Activated naive CD4-positive, alpha-beta T cell treated with anti-CD3 and anti-CD28 coated beads, Interleukin-2, amount 10 ng/mL, durations not matched to agents 7 days and 5 days (primary cell): ENCODE data around the gene XRCC3.

ENCODE experiments used
- CTCF ChIA-PET: fragments of 350-600 bp; sonication (Branson Sonifier 250); formaldehyde crosslinking; loops from one replicate; lab custom pipeline; 2021; ENCODE audit warnings: antibody characterized with exemption; lab: Charles Lee
- DNase-seq: peaks from one replicate; pipeline ENCODE4 v3.0.0-alpha.2; 2020
- H3K27ac Mint-ChIP-seq: one replicate; pipeline ENCODE4 v1.8.0; 2021; ENCODE audit warnings: mild to moderate bottlenecking, moderate library complexity, mixed read lengths
- H3K27me3 Mint-ChIP-seq: one replicate; pipeline ENCODE4 v1.8.0; 2021; ENCODE audit warnings: mild to moderate bottlenecking, mixed read lengths
- H3K36me3 Mint-ChIP-seq: one replicate; pipeline ENCODE4 v1.8.0; 2021; ENCODE audit warnings: mixed read lengths
- H3K4me1 Mint-ChIP-seq: one replicate; pipeline ENCODE4 v1.8.0; 2021; ENCODE audit warnings: mixed read lengths
- H3K4me3 Mint-ChIP-seq: one replicate; pipeline ENCODE4 v1.8.0; 2021; ENCODE audit warnings: mild to moderate bottlenecking, moderate library complexity, mixed read lengths
- H3K9me3 Mint-ChIP-seq: one replicate; pipeline ENCODE4 v1.8.0; 2021; ENCODE audit warnings: mixed read lengths

XRCC3 gene

DNA sequence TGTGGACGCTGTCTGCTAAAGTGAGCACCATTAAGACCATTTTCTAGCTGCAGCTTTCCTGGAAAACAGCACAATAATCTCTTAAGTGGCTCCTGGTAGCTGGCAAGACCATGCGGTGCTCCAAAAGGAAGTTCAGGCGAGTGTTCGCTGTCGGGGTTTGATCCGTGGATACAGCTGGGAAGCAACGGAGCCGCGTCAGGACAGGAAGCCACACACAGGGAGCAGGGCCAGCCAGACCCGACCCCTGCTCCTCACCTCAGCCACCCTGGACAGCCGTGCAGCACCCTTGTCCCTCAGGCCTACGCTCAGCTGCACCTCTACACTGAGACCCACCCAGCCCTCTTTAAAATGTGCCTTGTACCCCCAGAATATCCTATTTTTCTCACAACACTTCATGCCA lies 19.8 kb upstream of the XRCC3 start:
- peaks cover 5% of the 10 kb centered on the region for H3K36me3 Mint-ChIP-seq

DNA sequence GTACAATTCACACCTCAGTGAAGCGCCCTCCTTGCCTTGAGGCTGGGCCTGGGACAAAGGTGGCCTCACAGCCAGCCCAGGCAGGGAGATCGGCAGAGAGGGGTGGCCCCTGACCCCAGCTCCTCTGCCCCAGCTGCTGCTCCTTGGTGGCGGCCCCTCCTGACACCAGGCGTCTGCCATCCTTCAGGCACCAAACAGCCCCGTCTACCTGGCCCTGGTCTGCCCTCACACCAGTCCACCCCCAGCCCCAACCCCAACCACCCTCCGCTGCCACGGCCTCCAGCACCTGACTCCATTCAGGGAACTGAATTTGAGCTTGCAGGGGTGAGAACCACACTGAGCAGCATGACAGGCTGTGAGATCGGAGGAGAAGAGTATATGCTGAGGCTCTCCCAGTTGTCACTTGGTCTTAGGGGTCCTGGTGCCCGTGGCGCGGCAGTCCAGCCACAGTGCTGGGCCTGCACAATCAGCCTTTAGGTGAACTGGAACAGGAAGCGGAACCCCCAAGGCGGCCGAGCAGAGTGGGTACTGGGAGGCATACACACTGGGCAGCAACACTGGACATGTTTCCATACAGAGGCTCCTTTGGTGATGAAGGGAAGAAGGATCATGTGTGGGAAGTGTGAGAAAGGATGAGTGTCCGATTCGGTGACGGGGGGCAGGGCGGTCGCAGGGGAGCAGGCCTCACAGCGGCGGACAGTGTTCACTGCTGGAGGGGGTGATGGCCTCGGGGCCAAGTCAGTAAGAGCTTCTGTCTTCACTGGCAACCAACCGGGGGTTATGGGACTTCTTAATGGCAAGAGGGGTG lies 19.0 kb upstream of the XRCC3 start:
- no peak overlapping the region for H3K4me3 Mint-ChIP-seq
- H3K27me3 Mint-ChIP-seq = no peaks in the 10 kb centered on the region
- no peak for DNase-seq
- H3K27ac Mint-ChIP-seq = no peak overlapping the region
- no peaks in the 10 kb centered on the region for H3K9me3 Mint-ChIP-seq
- CTCF ChIA-PET = interaction anchor here (1.4 kb wide), 1 partner anchor 176 kb away, joined by 3 read pairs; no protein-coding TSS in a partner anchor
- peaks cover 6% of the 10 kb centered on the region for H3K36me3 Mint-ChIP-seq
- no peaks in the 10 kb centered on the region for H3K4me1 Mint-ChIP-seq

More for the DNA sequence above, 19.8 kb upstream of the XRCC3 start:
- H3K27me3 Mint-ChIP-seq = no peaks in the 10 kb centered on the region
- no peak for DNase-seq
- CTCF ChIA-PET = interaction anchor here (1.4 kb wide), 1 partner anchor 175 kb away, joined by 3 read pairs; no protein-coding TSS in a partner anchor
- no peaks in the 10 kb centered on the region for H3K4me1 Mint-ChIP-seq
- no peaks in the 10 kb centered on the region for H3K9me3 Mint-ChIP-seq
- H3K27ac Mint-ChIP-seq = no peak overlapping the region
- H3K4me3 Mint-ChIP-seq = no peak overlapping the region

DNA sequence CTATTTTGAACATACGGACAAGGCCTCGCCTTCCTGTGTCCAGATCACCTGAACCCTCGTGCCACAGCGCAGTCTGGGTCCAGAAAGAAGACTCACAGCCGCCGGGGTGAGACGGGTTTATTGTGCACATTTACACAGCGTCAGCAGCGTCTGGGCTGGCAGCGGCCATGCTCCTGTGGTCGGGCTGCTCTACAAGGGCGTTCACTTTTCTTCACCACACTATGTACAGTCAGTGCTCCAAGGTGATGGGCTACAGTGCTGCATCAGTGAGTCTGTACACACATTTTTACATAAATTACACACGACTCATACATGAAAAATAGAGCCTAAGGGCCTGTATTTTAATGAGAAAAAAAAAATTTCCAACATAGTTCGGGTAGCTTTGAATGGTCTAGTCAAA lies 18.4 kb upstream of the XRCC3 start:
- DNase-seq = no peak
- Mint-ChIP-seq H3K4me1 (no peaks in the 10 kb centered on the region), H3K36me3 (peaks cover 6% of the 10 kb centered on the region), H3K27ac (no peak overlapping the region), H3K27me3 (no peaks in the 10 kb centered on the region), H3K4me3 (no peak overlapping the region), H3K9me3 (no peaks in the 10 kb centered on the region)
- CTCF ChIA-PET = no interaction called here

DNA sequence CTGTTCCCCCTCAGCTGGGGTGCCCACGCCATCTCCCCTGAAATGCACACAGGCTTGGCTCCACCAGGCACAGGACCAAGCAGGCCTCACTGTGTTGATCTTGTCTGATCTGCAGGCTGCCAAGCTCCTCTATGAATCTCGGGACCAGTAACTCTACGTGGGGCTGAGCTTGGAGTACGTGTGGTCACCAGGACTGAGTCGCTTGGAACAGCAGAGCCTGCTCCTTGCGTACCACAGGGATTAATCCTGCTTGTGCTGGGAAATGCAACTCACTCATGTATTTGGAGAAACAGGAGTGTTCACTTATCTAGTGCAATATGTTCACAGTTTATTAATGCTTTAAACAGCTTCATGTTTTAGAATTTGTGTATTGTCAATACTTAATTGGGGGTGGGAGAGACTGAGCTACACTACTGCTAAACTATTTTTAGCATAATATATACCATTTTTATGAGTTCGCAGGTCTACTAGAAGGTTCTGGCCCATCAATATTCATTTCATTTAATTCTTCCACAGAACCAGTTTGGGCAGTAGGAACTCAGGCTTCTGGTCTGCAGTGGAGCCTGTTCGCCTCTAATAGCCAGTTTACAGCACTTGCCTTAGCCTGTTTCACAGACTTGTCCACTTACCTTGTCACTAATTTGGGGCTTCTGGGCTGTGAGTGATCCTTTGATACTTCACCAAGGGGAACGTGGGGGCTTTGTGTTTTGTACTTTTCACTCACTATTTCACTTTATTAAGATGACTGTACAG lies 17.8 kb upstream of the XRCC3 start:
- no peak overlapping the region for H3K4me3 Mint-ChIP-seq
- CTCF ChIA-PET = interaction anchor here (0.9 kb wide), 1 partner anchor 73 kb away, joined by 3 read pairs; no protein-coding TSS in a partner anchor
- no peaks in the 10 kb centered on the region for H3K9me3 Mint-ChIP-seq
- H3K36me3 Mint-ChIP-seq = peaks cover 6% of the 10 kb centered on the region
- no peaks in the 10 kb centered on the region for H3K4me1 Mint-ChIP-seq
- H3K27ac Mint-ChIP-seq = no peak overlapping the region
- no peak for DNase-seq
- H3K27me3 Mint-ChIP-seq = no peaks in the 10 kb centered on the region

DNA sequence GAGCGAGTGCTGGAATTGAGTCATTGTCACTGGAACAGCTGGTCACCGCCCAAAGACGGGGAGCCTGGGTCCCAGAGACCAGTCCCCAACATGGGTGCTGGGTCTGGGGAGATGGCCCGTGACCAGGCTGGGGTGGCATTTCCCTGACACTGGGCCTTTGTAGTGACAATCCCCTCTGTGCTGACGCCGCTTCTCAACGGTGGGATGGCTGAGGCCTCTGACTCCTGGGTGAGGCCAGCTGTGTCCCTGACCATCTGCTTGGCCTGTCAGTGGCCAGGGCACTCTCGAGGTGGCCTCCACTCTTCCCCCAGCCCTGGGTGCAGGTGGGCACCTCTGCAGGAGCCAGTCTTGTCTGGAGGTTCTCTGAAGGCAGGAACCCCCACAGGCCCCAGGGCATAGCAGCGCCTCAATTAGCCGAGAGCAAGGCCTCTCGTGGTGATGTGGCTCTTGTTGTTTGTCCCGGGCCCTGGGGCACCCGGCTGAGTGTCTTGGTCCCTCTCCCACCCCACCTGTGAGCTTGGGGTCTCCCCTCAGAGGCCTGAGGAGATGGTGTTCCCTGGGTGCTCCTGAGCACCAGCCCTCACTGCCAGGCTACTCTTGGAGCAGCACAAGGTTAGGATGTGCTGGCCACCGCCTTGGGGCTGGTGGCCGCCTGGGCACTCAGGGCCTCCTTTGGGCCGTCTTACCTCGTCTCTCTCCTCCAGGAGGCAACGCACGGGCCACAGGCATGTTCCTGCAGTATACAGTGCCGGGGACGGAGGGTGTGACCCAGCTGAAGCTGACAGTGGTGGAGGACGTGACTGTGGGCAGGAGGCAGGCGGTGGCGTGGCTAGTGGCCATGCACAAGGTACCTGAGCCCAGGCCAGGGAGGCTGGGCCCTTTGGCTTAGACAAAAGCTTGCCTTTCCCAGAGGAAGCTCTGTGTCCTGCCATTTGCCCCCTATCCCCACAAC lies 16.9 kb upstream of the XRCC3 start:
- Mint-ChIP-seq H3K9me3 (no peaks in the 10 kb centered on the region), H3K27me3 (no peaks in the 10 kb centered on the region), H3K27ac (no peak overlapping the region), H3K4me1 (no peaks in the 10 kb centered on the region), H3K36me3 (peaks cover 6% of the 10 kb centered on the region), H3K4me3 (no peak overlapping the region)
- no peak for DNase-seq
- CTCF ChIA-PET = interaction anchor here (0.9 kb wide), 1 partner anchor 73 kb away, joined by 3 read pairs; no protein-coding TSS in a partner anchor

DNA sequence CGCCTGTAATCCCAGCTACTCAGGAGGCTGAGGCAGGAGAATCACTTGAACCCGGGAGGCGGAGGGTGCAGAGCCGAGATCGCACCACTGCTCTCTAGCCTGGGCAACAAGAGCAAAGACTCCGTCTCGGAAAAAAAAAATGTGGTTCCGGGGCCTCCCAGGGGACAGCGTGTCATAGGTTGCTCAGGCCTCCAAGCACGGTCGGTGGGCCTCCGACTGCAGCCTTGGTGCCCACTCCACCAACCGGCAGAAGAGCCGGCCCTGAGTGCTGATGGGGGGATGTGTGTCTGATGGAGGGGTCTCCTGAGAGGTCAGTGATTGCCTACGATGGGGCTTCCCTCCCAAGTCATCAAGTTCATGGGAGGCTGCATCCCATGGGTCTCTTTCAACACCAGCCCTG lies 16.2 kb upstream of the XRCC3 start:
- no peak overlapping the region for H3K27ac Mint-ChIP-seq
- H3K27me3 Mint-ChIP-seq = no peaks in the 10 kb centered on the region
- peaks cover 6% of the 10 kb centered on the region for H3K36me3 Mint-ChIP-seq
- H3K9me3 Mint-ChIP-seq = no peaks in the 10 kb centered on the region
- no peak overlapping the region for H3K4me3 Mint-ChIP-seq
- DNase-seq = no peak
- CTCF ChIA-PET = no interaction called here
- H3K4me1 Mint-ChIP-seq = no peaks in the 10 kb centered on the region

DNA sequence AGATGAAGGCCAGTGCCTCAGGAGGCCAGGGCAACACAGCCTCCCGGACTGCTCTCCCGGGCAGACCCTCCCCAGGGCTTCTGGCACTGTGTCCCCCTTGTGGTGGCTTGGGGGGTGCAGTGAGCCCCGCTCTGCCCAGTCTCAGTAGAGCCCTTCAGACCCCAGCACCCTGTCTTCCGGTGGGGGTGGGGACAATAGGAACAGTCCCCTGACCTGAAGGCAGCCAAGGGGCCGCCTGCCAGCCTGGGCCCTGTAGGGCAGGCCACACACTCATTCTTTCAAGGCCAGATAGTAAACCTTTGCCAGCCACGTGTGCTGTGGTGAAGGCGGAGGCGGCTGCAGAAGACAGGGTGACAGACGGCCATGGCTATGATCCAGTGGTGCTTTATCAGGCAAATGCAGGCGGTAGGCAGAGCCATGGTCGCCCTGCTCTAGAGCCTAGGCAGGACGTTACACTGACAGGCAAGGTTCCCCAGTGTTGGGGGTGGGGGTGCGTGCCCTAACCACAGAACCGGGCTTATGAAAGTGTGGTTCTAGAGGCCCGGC lies 15.3 kb upstream of the XRCC3 start:
- no peak for DNase-seq
- no peaks in the 10 kb centered on the region for H3K9me3 Mint-ChIP-seq
- H3K27me3 Mint-ChIP-seq = no peaks in the 10 kb centered on the region
- H3K36me3 Mint-ChIP-seq = peaks cover 6% of the 10 kb centered on the region
- no peaks in the 10 kb centered on the region for H3K4me1 Mint-ChIP-seq
- no peak overlapping the region for H3K27ac Mint-ChIP-seq
- CTCF ChIA-PET = no interaction called here
- H3K4me3 Mint-ChIP-seq = no peak overlapping the region

DNA sequence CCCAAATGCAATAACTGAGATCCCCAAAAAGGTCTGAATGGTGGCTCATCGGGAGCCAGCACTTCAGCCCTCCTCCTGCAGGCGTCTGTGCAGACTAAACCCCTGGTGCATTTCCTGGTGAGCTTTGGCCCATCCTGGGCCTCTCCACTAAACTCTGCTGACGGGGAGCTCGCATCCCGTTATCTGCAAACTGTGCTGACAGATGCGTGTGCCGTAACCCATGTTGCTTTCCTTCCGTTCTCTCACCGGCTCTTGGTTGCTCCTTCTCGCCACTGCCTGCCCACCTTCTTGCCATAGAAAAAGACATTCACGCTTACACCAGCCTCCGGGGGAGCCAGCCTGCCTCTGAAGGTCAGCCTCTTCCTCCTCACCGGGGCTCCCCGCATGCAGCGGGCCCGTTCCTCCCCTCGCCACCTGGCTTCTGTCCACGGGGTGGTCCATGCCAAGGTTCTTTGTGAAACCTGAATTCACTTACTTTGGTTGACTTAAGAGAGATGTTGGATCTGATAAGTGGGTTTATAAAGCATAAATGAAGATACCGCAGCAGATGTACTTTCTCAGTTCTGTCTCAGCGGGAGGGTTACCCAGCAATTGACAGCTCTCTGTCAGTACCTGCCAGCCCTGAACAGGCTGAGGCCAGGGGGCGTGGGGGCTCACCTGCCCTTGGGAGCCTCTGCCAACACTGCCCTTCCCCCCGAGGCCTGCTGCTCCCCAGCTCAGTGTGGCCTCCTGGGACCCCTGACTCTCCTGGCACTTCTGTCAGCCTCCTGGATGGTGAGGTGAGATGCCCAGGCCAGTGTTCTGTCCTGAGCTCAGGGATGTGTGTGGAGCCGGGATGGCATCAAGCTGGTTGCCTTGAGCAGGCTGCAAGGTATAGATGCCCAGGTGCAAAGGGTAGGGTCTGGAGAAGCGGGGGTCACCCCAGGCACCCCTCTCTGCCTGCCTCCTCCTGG lies 14.5 kb upstream of the XRCC3 start:
- peaks cover 6% of the 10 kb centered on the region for H3K36me3 Mint-ChIP-seq
- H3K4me3 Mint-ChIP-seq = no peak overlapping the region
- CTCF ChIA-PET = no interaction called here
- H3K4me1 Mint-ChIP-seq = no peaks in the 10 kb centered on the region
- H3K27ac Mint-ChIP-seq = no peak overlapping the region
- DNase-seq = no peak
- no peaks in the 10 kb centered on the region for H3K9me3 Mint-ChIP-seq
- no peaks in the 10 kb centered on the region for H3K27me3 Mint-ChIP-seq

DNA sequence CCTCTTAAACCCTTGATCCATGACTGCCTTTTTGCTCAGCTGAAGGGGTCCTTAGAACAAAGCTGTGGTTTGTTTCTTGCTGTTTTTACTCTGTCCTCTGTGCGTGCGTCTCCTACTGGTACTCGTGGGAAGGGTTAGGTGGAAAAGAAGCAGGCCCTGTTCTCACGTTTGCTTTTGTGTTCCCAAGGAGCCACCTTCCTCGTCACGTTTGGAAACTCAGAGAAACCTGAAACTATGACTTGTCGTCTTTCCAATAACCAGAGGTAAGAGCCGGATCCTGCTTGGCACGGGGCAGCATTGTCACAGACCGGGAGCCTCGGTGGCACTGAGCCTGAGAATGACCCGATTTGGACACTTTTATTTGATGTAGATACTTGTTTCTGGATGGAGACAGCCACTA lies 13.5 kb upstream of the XRCC3 start:
- no peak for DNase-seq
- Mint-ChIP-seq H3K4me3 (no peak overlapping the region), H3K9me3 (no peaks in the 10 kb centered on the region), H3K36me3 (peaks cover 5% of the 10 kb centered on the region), H3K27me3 (no peaks in the 10 kb centered on the region), H3K27ac (no peak overlapping the region), H3K4me1 (no peaks in the 10 kb centered on the region)
- CTCF ChIA-PET = no interaction called here

DNA sequence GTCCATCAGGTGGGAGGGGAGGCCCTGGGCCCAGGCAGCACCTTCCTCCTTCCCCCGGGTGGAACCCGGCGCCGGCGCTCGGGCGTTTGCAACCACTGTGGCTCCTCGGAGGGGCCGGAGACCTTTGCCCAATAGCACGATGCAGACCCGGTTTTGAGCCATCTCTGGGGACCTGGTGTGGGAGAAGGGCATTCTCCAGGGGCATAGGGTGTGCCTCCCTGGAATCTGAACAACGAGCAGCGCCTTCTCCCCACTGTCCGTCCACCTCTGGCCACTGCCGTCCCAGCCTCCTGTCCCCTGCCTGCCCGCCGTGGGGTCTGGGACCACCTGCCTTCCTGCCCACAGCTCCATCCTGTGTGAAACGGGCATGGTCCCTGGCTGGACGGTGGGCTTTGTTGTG lies 12.9 kb upstream of the XRCC3 start:
- CTCF ChIA-PET = no interaction called here
- no peak overlapping the region for H3K27ac Mint-ChIP-seq

DNA sequence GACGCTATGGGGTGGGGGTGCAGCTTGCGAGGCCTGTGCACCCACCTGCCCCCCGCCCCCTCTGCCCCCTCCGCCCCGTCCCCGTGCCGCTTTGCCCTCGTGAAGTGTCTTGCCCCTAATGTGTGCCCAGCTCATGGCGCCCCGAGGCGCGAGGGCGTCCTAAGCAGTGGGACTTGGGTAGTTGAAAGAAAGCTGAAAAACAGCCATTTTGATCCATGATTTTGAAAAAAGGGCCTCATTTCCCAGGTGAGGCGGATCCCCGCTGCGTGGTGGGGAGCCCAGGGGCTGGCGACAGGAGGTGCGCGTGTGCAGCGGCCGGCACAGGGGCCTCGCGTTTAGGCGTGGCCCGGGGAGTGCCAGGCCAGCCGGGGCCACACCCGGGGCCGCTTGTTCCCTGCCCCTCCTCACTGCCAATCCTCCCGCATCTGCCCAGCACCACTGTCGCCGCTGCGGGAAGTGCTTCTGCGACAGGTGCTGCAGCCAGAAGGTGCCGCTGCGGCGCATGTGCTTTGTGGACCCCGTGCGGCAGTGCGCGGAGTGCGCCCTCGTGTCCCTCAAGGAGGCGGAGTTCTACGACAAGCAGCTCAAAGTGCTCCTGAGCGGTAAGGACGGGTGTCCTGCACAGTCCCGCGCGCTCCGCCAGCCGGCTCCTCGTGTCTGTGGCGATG lies 12.2 kb upstream of the XRCC3 start:
- no peaks in the 10 kb centered on the region for H3K27me3 Mint-ChIP-seq
- CTCF ChIA-PET = no interaction called here
- H3K9me3 Mint-ChIP-seq = no peaks in the 10 kb centered on the region
- no peak overlapping the region for H3K27ac Mint-ChIP-seq
- DNase-seq = no peak
- peaks cover 1% of the 10 kb centered on the region for H3K36me3 Mint-ChIP-seq
- no peak overlapping the region for H3K4me3 Mint-ChIP-seq
- no peaks in the 10 kb centered on the region for H3K4me1 Mint-ChIP-seq

More for the DNA sequence above, 12.9 kb upstream of the XRCC3 start:
- no peaks in the 10 kb centered on the region for H3K9me3 Mint-ChIP-seq
- no peak for DNase-seq
- no peaks in the 10 kb centered on the region for H3K27me3 Mint-ChIP-seq
- no peaks in the 10 kb centered on the region for H3K4me1 Mint-ChIP-seq
- no peak overlapping the region for H3K4me3 Mint-ChIP-seq
- H3K36me3 Mint-ChIP-seq = peaks cover 5% of the 10 kb centered on the region

DNA sequence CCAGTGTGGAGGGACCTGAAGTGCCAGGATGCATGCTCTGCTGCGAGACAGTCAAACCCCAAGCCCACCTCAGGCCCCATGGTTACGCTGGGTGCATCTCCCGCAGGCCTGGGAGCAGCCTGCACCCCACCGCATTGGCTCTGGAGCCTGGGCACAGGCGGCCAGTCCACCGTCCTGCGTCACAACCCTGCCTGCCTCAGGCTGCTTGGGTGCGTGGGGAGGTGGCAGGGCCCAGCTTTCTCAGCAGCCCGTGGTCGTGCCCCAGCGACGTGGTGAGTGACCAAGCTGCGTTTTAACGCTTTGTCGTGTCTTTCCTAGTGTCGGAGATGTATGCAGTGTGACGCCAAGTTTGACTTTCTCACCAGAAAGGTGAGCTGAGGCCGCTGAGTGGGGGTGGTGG lies 11.2 kb upstream of the XRCC3 start:
- Mint-ChIP-seq H3K27ac (no peak overlapping the region), H3K27me3 (no peaks in the 10 kb centered on the region)
- DNase-seq = no peak

More for the DNA sequence above, 11.2 kb upstream of the XRCC3 start:
- Mint-ChIP-seq H3K4me1 (no peaks in the 10 kb centered on the region), H3K4me3 (no peak overlapping the region), H3K36me3 (peaks cover 1% of the 10 kb centered on the region), H3K9me3 (no peaks in the 10 kb centered on the region)
- CTCF ChIA-PET = no interaction called here
